Gastroesophageal sphincter (tissue), 4 donors: Measurements from ENCODE around the gene PITPNB. TPM values are rescaled to one million over a fixed set of nuclear protein-coding genes. Genes with fewer than 3 reads are reported as not detected.

Experiments used
- ATAC-seq: fragments of 150-250 bp; one replicate; pipeline ENCODE4 v1.9.1; 2016; ENCODE audit warnings: mild to moderate bottlenecking, moderate library complexity
- H3K27ac ChIP-seq, 4 donors: fragments of 200-600 bp; sonication (generic) in 3 of 4; 1 replicate in 3 of 4; 2 replicates in 1 of 4; pipeline ENCODE4 v1.5.1; 2016 to 2019
- H3K27me3 ChIP-seq: fragments of 200-600 bp; sonication (generic); one replicate; pipeline ENCODE4 v1.5.1; 2019
- H3K36me3 ChIP-seq, 2 donors: fragments of 200-600 bp; sonication (generic); one replicate each; pipeline ENCODE4 v1.5.1; 2019; ENCODE audit warnings: control low read depth in 1 of 2
- H3K4me1 ChIP-seq, 3 donors: fragments of 200-600 bp; sonication (generic); 1 replicate in 2 of 3; 2 replicates in 1 of 3; pipeline ENCODE4 v1.5.1; 2016 to 2019; ENCODE audit warnings: control low read depth in 2 of 3
- H3K4me3 ChIP-seq, 2 donors: fragments of 200-600 bp; sonication (generic); one replicate each; pipeline ENCODE4 v1.5.1; 2019; ENCODE audit warnings: mild to moderate bottlenecking in 1 of 2, moderate library complexity in 1 of 2
- H3K9me3 ChIP-seq, 3 donors: fragments of 200-600 bp; sonication (generic); one replicate each; pipeline ENCODE4 v1.5.1; 2017 to 2019; ENCODE audit warnings: control low read depth in 2 of 3
- EP300 ChIP-seq: sonication (generic); formaldehyde crosslinking; IDR thresholded peaks from one replicate; pipeline ENCODE4 v1.6.1; 2017; ENCODE audit warnings: antibody characterized with exemption, mild to moderate bottlenecking
- POLR2A ChIP-seq, 2 donors: fragments of 450-650 bp; IDR thresholded peaks; one replicate each; pipeline ENCODE4 v1.6.1; 2017; ENCODE audit warnings: antibody characterized with exemption in 2 of 2, mild to moderate bottlenecking in 2 of 2, moderate library complexity in 1 of 2
- POLR2AphosphoS5 ChIP-seq: sonication (generic); formaldehyde crosslinking; IDR thresholded peaks from one replicate; pipeline ENCODE4 v1.6.1; 2017; ENCODE audit warnings: antibody characterized with exemption
- WGBS, 2 donors: methylation state at CpG; one replicate each; pipeline ENCODE4 v1.1.5; 2018; ENCODE audit warnings: low coverage in 1 of 2; 5-methylcytosine and 5-hydroxymethylcytosine counted together
- total RNA-seq, 4 donors: library from RNA; depleted of rRNA; stranded (reverse); fragments of >200 nt; gene quantifications; one replicate each; pipeline ENCODE4 v1.1.0, GENCODE V29; 2016
- TF ChIP-seq, protein P1 (sequence below), 4 experiments: fragments of 200-600 bp in 2 of 4; fragments of 450-650 bp in 2 of 4; sonication (generic) in 1 of 4; IDR thresholded peaks; one replicate each; pipeline ENCODE4 v1.5.1; 2017 to 2019; ENCODE audit warnings: antibody characterized with exemption in 4 of 4, mild to moderate bottlenecking in 2 of 4, moderate library complexity in 2 of 4

The PITPNB gene
- total RNA-seq, 4 donors from 2014 or later, result 62.8 to 103 (median 96.6) TPM

- no peak for ATAC-seq
- H3K27me3 ChIP-seq, result no peaks in the 10 kb centered on the region
- H3K4me3 ChIP-seq, result no peak overlapping the region
- H3K9me3 ChIP-seq, result no peaks in the 10 kb centered on the region
- no peaks in the 10 kb centered on the region for H3K36me3 ChIP-seq
- 94 to 100% methylated on average over 3 to 4 of the region's 4 CpGs for WGBS, 2 donors
- TF ChIP-seq EP300 (no peak), POLR2A (IDR thresholded peaks at IDR 0.05) (no peak), POLR2AphosphoS5 (no peak)
- TF ChIP-seq, protein P1, sequence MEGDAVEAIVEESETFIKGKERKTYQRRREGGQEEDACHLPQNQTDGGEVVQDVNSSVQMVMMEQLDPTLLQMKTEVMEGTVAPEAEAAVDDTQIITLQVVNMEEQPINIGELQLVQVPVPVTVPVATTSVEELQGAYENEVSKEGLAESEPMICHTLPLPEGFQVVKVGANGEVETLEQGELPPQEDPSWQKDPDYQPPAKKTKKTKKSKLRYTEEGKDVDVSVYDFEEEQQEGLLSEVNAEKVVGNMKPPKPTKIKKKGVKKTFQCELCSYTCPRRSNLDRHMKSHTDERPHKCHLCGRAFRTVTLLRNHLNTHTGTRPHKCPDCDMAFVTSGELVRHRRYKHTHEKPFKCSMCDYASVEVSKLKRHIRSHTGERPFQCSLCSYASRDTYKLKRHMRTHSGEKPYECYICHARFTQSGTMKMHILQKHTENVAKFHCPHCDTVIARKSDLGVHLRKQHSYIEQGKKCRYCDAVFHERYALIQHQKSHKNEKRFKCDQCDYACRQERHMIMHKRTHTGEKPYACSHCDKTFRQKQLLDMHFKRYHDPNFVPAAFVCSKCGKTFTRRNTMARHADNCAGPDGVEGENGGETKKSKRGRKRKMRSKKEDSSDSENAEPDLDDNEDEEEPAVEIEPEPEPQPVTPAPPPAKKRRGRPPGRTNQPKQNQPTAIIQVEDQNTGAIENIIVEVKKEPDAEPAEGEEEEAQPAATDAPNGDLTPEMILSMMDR (IDR thresholded peaks at IDR 0.05), result no peak
- H3K27ac ChIP-seq, result no peak overlapping the region
- peaks cover 0 to 6% (median 2%) of the 10 kb centered on the region in 3 donors for H3K4me1 ChIP-seq
These were observed 103.1 kb downstream of the PITPNB start for GRCh38 chr22:27815826-27816530.

DNA sequence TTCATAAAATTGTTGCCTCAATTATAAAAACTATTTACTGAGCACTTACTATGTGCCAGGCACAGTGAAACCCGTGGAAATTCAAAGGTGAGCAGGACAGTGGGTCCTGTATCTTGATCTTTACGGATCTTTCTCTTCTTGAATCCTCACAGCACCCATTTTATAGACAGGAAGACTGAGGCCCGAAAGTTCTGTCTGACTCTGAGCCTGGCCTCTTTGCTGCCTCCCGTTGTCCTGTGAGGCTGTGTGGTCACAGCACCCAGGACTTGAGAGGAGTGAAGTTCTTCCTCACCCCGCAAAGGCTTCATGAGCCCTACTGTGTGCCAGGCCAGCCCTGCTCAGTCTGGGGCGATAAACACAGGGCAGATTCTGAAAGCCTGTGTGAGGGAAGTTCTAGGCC lies 104.1 kb downstream of the PITPNB start:
- no peak overlapping the region for H3K4me3 ChIP-seq
- TF ChIP-seq, protein P1 (IDR thresholded peaks at IDR 0.05), result no peak
- TF ChIP-seq POLR2AphosphoS5 (no peak), EP300 (no peak), POLR2A (IDR thresholded peaks at IDR 0.05) (no peak)
- WGBS, 2 donors, result 80 to 92% methylated on average over 3 to 4 of the region's 6 CpGs
- H3K9me3 ChIP-seq, result no peaks in the 10 kb centered on the region
- peaks cover 3 to 16% (median 12%) of the 10 kb centered on the region in 3 donors for H3K4me1 ChIP-seq
- H3K27ac ChIP-seq, result no peak overlapping the region
- no peaks in the 10 kb centered on the region for H3K27me3 ChIP-seq
- H3K36me3 ChIP-seq, result no peaks in the 10 kb centered on the region
- ATAC-seq, result no peak

DNA sequence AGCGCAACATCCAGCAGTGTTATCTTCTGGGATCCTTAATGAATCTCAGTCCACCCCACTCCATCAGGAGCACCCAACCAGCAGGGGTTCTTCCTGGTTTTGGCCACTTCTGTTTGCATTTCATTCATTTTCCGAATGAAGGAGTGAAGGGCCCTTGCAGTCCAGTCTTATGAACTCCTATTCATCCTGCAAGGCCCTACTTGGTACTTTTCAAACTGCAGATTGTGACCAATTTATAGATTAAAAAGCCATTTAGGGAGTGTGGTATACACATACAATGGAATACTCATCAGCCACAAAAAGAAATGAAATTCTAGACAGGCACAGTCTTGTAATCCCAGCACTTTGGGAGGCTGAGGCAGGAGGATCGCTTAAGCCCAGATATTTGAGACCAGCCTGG lies 107.3 kb downstream of the PITPNB start:
- ATAC-seq, result no peak
- H3K36me3 ChIP-seq, result no peaks in the 10 kb centered on the region
- no peaks in the 10 kb centered on the region for H3K9me3 ChIP-seq
- H3K4me1 ChIP-seq, result peaks cover 3 to 32% (median 16%) of the 10 kb centered on the region in 3 donors
- no peaks in the 10 kb centered on the region for H3K27me3 ChIP-seq
- WGBS, 2 donors, result 95 to 100% methylated on average over 1 to 2 of the region's 3 CpGs
- TF ChIP-seq, protein P1 (IDR thresholded peaks at IDR 0.05), result no peak
- TF ChIP-seq POLR2AphosphoS5 (no peak), POLR2A (IDR thresholded peaks at IDR 0.05) (no peak), EP300 (no peak)
- no peak overlapping the region for H3K4me3 ChIP-seq
- H3K27ac ChIP-seq, result peak overlapping the region in 2 of 4 donors; percentile 78 to 85

DNA sequence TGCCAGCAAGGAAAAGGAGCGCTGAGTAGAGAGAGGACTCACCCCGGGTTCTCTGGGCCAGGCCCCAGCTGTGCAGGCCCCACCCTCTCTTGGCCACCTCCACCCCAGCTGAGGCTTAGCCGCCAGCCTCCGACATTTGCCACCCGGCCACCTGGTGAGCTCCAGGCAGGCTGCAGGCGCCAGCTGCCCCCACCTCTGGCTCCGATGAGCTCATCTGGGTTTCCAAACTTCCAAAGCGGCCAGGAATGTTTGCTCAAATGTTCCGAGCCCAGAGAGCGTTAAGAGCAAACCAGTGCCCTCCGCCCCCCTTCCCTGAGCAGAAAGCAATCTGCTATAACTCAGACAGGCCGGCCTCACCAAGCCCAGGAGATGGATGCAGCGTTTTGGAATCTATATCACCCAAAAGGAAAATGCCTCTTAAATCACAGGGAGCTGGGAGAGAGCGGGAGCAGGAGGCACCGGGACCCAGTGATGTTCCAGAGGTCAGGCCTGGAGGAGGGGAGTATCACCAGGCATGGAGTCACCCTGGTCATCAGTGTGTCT lies 108.4 kb downstream of the PITPNB start:
- Histone ChIP-seq H3K4me3 (no peak overlapping the region), H3K27ac (peak overlapping the region; percentile 3 to 85 (median 81)), H3K36me3 (no peaks in the 10 kb centered on the region), H3K9me3 (no peaks in the 10 kb centered on the region), H3K4me1 (peaks cover 3 to 32% (median 16%) of the 10 kb centered on the region in 3 donors), H3K27me3 (no peaks in the 10 kb centered on the region)
- TF ChIP-seq, protein P1 (IDR thresholded peaks at IDR 0.05), result peak in 2 of 4 experiments; percentile 34 to 45
- TF ChIP-seq EP300, result no peak
- TF ChIP-seq POLR2AphosphoS5, result peak; percentile 92
- no peak for TF ChIP-seq POLR2A (IDR thresholded peaks at IDR 0.05)
- WGBS, 2 donors, result 50% methylated on average over 2 of the region's 15 CpGs; no CpG with 5 or more reads in 1 of the 2 donors
- peak; percentile 92 for ATAC-seq
